ENCODE data around the gene GAS6.

Gene GAS6

DNA sequence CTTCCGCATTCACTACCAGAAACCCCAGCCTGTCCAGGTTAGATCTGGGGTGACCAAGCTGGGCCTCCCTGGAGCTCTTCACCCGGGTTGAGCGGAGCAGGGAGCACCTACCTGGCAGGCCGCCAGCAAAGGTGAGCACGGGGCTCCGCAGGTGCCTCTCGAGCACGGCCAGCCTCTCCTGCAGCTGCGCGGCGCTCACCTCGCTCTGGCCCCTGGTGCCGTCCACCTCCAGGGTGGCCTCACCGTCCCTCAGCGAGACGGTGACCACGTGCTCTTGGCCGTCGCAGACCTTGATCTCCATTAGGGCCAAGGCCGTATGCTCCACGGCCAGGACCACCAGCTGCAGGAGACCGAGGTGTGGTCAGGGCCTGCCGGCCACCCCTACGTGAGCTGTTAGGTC lies 42.0 kb downstream of the GAS6 start:
- DNase-seq (ENCODE audit: low read depth in 2 of 2): no peak
- no peak overlapping the region for H3K4me3 ChIP-seq (replicated peaks in 1 of 2; ENCODE audit: low read depth in 2 of 2, low read length in 2 of 2)
- TF ChIP-seq, protein P1, sequence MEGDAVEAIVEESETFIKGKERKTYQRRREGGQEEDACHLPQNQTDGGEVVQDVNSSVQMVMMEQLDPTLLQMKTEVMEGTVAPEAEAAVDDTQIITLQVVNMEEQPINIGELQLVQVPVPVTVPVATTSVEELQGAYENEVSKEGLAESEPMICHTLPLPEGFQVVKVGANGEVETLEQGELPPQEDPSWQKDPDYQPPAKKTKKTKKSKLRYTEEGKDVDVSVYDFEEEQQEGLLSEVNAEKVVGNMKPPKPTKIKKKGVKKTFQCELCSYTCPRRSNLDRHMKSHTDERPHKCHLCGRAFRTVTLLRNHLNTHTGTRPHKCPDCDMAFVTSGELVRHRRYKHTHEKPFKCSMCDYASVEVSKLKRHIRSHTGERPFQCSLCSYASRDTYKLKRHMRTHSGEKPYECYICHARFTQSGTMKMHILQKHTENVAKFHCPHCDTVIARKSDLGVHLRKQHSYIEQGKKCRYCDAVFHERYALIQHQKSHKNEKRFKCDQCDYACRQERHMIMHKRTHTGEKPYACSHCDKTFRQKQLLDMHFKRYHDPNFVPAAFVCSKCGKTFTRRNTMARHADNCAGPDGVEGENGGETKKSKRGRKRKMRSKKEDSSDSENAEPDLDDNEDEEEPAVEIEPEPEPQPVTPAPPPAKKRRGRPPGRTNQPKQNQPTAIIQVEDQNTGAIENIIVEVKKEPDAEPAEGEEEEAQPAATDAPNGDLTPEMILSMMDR (IDR thresholded peaks at IDR 0.05; ENCODE audit: low read depth, low read length): no peak

DNA sequence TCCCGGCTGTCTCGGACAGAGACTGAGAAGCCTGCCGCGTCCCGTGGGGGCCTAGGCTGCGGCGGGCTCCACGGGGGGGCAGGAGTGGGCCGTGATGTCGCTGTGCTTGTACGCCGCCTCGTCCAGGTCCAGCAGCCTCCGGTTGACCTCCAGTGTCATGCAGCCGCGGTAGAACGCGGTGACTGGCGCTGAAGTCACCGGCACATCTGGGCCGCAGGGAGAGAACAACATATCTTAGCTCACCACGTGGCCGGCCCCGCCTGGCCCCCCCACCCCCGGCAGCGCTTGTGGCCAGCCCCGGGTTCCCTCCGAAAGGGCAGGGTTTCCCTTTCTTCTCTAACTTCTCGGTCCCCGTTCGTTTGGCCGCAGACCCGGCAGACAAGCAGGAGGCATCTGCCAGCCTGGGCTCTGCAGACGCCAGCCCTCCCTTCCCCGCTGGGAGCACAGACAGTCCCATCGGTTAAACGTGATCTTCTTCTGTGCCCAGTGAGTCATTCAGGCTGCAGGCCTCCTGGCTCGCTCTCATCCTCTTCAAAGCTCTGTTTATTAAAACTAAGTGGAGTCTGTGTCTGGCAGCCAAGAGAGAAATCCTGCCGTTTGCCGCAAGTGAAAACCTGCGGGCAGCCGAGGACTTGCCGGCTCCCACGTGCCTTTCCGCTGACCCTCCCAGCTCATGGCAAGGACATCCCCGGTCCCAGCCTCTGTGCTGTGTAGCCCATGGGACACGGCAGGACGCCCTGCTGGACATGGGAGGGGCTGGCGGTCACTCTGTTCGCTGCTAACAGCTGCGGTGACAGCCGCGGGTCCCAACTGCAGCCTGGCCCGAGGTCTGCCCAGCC lies 42.8 kb downstream of the GAS6 start:
- H3K4me3 ChIP-seq (replicated peaks in 1 of 2; ENCODE audit: low read depth in 2 of 2, low read length in 2 of 2): peak overlapping the region in 1 of 2 donors; percentile 24
- DNase-seq (ENCODE audit: low read depth in 2 of 2): peak; percentile 93 to 97
- TF ChIP-seq, protein P1 (IDR thresholded peaks at IDR 0.05; ENCODE audit: low read depth, low read length): peak; percentile 21

DNA sequence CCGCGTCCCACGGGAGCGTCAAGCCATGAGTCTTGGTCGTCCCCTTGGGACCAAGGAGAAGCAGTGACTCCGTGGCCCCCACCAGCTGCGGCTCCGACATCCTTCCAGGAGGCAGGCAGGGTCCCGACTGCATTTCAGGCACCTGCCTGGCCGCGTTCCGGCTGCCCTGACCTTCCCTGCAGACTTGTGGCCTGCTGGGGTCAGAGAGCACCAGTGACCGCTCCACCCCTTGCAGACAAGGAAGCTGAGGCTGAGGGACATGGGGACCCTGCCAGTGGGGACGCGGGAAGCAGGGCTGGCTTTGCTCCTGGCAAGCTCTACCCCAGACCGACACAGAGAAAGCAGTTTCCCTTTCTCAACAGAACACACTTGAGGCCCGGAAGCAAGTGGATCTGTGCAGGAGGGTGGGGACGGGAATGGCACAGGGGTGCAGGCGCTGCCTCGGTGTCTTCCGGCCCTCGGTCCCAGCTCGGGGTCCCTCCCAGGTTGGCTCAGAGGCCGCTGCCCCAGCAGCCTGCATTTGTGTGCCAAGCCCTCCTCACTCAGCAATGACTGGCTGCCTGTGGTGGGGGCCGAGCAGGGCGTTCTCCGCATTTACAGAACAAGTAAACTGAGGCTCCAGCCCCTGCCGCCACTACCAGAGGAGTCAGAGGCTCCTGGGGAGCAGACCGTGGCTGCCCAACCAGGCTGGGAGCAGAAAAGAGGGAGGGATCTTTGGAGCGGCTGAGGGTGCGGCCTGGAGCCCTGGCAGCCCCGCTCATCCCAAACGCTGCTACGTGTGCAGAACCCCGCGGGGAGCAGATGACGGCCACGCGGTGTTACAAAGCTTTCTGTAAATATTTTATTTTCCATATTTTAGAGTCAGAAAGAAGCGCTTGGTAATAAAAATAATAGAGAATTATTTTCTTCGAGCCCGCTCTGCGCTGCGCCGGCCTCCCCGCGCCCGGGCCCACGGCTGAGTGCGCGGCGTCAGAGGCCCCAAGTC lies 43.9 kb downstream of the GAS6 start:
- no peak for DNase-seq (ENCODE audit: low read depth in 2 of 2)
- H3K4me3 ChIP-seq (replicated peaks in 1 of 2; ENCODE audit: low read depth in 2 of 2, low read length in 2 of 2): no peak overlapping the region
- TF ChIP-seq, protein P1 (IDR thresholded peaks at IDR 0.05; ENCODE audit: low read depth, low read length): no peak

DNA sequence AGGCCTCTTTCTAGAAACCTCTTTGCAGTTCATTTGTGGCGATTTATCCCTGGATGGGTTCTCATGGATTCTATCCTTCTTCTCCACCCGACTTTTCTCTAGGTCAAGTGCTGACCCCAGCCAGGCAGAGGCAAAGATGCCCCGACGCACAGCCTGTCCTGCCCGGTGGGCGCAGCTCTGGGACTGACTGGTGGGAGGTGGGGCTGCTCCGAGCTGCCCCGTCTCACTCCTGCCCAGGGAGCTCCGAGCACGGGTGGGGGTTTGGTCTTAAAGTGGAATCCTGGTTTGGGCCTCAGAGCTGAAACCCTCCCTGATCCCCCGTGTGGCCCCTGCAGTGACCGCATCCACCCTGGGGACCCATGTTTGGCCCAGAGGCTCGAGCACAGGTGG lies 44.5 kb downstream of the GAS6 start:
- DNase-seq (ENCODE audit: low read depth in 2 of 2): no peak
- TF ChIP-seq, protein P1 (IDR thresholded peaks at IDR 0.05; ENCODE audit: low read depth, low read length): no peak
- no peak overlapping the region for H3K4me3 ChIP-seq (replicated peaks in 1 of 2; ENCODE audit: low read depth in 2 of 2, low read length in 2 of 2)

DNA sequence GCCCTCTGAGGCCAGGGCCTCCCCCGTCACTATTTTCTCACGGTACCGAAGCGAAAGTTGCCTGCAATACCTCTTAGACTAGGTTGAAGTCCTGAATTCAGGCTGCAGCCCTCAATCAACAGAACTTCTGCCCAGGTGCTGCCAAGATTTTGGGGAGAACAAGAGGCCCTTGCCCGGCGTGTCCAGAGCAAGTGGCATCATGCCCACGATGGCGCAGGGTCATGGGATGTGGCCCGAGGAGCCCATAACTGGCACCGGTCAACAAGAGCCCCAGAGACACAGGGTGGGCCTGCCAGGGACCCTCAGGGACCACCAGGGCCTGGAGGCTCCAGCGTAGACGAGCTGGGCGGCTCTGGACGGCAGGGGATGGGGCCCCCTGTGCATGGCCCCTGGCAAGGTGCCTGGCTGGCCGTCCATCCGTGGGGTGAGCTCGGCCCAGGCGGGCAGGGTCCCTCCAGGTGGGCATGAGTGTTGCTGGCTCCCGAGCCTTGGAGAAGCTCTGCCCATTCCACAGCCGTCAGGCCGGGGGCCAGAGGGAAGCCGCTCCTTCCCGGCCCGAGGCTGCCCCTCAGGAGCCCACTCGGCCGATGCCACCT lies 45.1 kb downstream of the GAS6 start:
- DNase-seq (ENCODE audit: low read depth in 2 of 2): no peak
- no peak overlapping the region for H3K4me3 ChIP-seq (replicated peaks in 1 of 2; ENCODE audit: low read depth in 2 of 2, low read length in 2 of 2)
- TF ChIP-seq, protein P1 (IDR thresholded peaks at IDR 0.05; ENCODE audit: low read depth, low read length): no peak

DNA sequence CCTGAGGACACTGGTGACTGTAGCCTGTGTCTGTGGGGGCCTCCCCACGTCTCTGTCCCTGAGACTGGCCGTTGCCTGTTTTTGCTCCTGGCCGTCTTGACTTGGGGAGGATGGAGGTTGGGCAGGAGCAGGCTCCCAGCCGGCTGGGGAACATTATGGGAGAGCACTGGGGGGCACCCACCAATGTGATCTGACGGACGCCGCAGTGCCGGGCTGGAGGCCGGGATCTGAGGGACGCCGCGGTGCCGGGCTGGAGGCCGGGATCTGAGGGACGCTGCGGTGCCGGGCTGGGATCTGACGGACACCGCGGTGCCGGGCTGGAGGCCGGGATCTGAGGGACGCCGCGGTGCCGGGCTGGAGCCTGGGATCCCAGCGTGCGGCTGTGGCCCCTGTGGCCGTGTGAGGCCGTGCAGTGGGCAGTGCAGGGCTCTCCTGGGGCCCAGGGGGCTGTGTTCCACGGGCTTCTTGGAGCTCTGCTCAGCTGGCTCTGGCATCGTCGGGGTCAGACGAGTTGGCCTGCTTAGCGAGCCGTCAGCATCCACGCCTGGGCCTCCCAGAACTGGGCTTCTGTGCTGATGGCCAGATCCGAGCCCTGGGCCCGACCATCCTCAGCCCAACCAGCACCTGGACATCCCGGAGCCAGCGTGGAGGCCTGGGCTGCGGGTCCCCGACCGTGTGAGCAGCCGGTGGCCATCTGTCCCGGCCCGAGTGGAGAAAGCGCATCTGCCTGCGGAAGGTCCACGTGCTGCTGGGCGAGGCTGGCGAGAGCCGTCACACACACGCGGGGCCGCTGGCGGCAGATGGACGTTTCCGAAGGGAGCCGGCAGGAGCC lies 45.8 kb downstream of the GAS6 start:
- TF ChIP-seq, protein P1 (IDR thresholded peaks at IDR 0.05; ENCODE audit: low read depth, low read length): no peak
- no peak for DNase-seq (ENCODE audit: low read depth in 2 of 2)
- no peak overlapping the region for H3K4me3 ChIP-seq (replicated peaks in 1 of 2; ENCODE audit: low read depth in 2 of 2, low read length in 2 of 2)
